HEK293 (cell line): ENCODE data around the gene KRTAP6-2.

Experiments
- OVOL3 ChIP-seq: fragments of 450-650 bp; formaldehyde crosslinking; IDR thresholded peaks from 2 replicates; pipeline ENCODE4 v1.5.1; 2016; ENCODE audit warnings: missing biosample characterization, missing genetic modification characterization
- ZFP41 ChIP-seq: fragments of 450-650 bp; formaldehyde crosslinking; IDR thresholded peaks from 2 replicates; pipeline ENCODE4 v1.5.1; 2016; ENCODE audit warnings: missing biosample characterization, missing genetic modification characterization, borderline replicate concordance
- ZNF221 ChIP-seq: fragments of 450-650 bp; formaldehyde crosslinking; IDR thresholded peaks from 2 replicates; pipeline ENCODE4 v1.5.1; 2017; ENCODE audit warnings: missing biosample characterization, missing genetic modification characterization, borderline replicate concordance
- ZNF792 ChIP-seq: fragments of 450-650 bp; formaldehyde crosslinking; IDR thresholded peaks from 2 replicates; pipeline ENCODE4 v1.5.1; 2016; ENCODE audit warnings: missing biosample characterization, missing genetic modification characterization
- TF ChIP-seq, protein P1 (sequence below): fragments of 450-650 bp; formaldehyde crosslinking; IDR thresholded peaks from 2 replicates; pipeline ENCODE4 v1.5.1; 2016; ENCODE audit warnings: missing biosample characterization, missing genetic modification characterization
- TF ChIP-seq, protein P2 (sequence below): fragments of 450-650 bp; formaldehyde crosslinking; IDR thresholded peaks from 2 replicates; pipeline ENCODE4 v1.5.1; 2016; ENCODE audit warnings: missing biosample characterization, missing genetic modification characterization, low read depth
- TF ChIP-seq, protein P3 (sequence below): fragments of 450-650 bp; IDR thresholded peaks from 2 replicates; pipeline ENCODE4 v1.5.1; 2018; ENCODE audit warnings: missing biosample characterization, missing genetic modification characterization

DNA sequence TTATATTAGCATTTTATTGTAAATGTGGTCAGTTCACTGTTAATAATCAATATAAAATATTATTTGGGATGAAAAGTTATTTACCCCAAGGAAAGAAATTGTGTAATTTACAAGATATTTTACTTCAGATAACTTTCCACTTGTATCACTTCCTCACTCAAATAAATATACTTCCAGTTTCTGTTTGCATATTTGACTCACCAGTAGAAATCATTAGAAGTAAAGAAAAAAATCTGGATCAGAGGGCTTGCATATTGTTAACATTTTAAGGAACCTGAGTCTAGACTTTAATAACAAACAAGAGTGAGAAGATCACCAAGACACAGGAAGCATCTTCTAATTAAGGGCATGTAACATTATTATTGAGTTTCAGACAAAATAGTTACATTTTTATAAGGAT is 21.4 kb upstream of the KRTAP6-2 start:
- TF ChIP-seq OVOL3 (tag by site-specific recombination) (no peak), ZFP41 (tag by site-specific recombination) (no peak), ZNF221 (tag by site-specific recombination) (no peak), ZNF792 (tag by site-specific recombination) (no peak)
- TF ChIP-seq, protein P1, sequence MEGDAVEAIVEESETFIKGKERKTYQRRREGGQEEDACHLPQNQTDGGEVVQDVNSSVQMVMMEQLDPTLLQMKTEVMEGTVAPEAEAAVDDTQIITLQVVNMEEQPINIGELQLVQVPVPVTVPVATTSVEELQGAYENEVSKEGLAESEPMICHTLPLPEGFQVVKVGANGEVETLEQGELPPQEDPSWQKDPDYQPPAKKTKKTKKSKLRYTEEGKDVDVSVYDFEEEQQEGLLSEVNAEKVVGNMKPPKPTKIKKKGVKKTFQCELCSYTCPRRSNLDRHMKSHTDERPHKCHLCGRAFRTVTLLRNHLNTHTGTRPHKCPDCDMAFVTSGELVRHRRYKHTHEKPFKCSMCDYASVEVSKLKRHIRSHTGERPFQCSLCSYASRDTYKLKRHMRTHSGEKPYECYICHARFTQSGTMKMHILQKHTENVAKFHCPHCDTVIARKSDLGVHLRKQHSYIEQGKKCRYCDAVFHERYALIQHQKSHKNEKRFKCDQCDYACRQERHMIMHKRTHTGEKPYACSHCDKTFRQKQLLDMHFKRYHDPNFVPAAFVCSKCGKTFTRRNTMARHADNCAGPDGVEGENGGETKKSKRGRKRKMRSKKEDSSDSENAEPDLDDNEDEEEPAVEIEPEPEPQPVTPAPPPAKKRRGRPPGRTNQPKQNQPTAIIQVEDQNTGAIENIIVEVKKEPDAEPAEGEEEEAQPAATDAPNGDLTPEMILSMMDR (tag by site-specific recombination): no peak
- TF ChIP-seq, protein P2, sequence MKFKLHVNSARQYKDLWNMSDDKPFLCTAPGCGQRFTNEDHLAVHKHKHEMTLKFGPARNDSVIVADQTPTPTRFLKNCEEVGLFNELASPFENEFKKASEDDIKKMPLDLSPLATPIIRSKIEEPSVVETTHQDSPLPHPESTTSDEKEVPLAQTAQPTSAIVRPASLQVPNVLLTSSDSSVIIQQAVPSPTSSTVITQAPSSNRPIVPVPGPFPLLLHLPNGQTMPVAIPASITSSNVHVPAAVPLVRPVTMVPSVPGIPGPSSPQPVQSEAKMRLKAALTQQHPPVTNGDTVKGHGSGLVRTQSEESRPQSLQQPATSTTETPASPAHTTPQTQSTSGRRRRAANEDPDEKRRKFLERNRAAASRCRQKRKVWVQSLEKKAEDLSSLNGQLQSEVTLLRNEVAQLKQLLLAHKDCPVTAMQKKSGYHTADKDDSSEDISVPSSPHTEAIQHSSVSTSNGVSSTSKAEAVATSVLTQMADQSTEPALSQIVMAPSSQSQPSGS: no peak
- TF ChIP-seq, protein P3, sequence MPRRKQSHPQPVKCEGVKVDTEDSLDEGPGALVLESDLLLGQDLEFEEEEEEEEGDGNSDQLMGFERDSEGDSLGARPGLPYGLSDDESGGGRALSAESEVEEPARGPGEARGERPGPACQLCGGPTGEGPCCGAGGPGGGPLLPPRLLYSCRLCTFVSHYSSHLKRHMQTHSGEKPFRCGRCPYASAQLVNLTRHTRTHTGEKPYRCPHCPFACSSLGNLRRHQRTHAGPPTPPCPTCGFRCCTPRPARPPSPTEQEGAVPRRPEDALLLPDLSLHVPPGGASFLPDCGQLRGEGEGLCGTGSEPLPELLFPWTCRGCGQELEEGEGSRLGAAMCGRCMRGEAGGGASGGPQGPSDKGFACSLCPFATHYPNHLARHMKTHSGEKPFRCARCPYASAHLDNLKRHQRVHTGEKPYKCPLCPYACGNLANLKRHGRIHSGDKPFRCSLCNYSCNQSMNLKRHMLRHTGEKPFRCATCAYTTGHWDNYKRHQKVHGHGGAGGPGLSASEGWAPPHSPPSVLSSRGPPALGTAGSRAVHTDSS (tag by site-specific recombination): no peak
